EL (cell line): Measurements from ENCODE around the gene FAM72C.
"Not testable (repeated sequence)": the region's sequence is repeated elsewhere in the genome, so short reads cannot be mapped to it uniquely, and the experiment has no call there.

Experiments
- DNase-seq: peaks from one replicate; pipeline ENCODE4 v3.0.0-alpha.2; 2016

The FAM72C gene

GRCh38 chr1:143984721-143985473 lies 13.1 kb upstream of the FAM72C start:
- DNase-seq, result not testable (repeated sequence)

- not testable (repeated sequence) for DNase-seq
Observed at GRCh38 chr1:143974416-143974815, 2.6 kb upstream of the FAM72C start.

GRCh38 chr1:143973876-143974414 lies 2.2 kb upstream of the FAM72C start:
- not testable (repeated sequence) for DNase-seq

- not testable (repeated sequence) for DNase-seq
Observed at GRCh38 chr1:143972753-143973326, 1.1 kb upstream of the FAM72C start.

- not testable (repeated sequence) for DNase-seq
Observed at GRCh38 chr1:143965860-143966259, 5.9 kb downstream of the FAM72C start.

GRCh38 chr1:143964294-143964693 lies 7.5 kb downstream of the FAM72C start:
- DNase-seq, result not testable (repeated sequence)

- DNase-seq, result not testable (repeated sequence)
Observed at GRCh38 chr1:143955930-143956329, 15.9 kb downstream of the FAM72C start.

- not testable (repeated sequence) for DNase-seq
Observed at GRCh38 chr1:143952913-143953312, 18.9 kb downstream of the FAM72C start.

- not testable (repeated sequence) for DNase-seq
Observed at GRCh38 chr1:143951485-143952391, 20.0 kb downstream of the FAM72C start.

GRCh38 chr1:143947749-143948148 lies 24.0 kb downstream of the FAM72C start:
- not testable (repeated sequence) for DNase-seq

- not testable (repeated sequence) for DNase-seq
Observed at GRCh38 chr1:143945253-143945652, 26.5 kb downstream of the FAM72C start.

- not testable (repeated sequence) for DNase-seq
Observed at GRCh38 chr1:143944576-143945240, 27.1 kb downstream of the FAM72C start.

- not testable (repeated sequence) for DNase-seq
Observed at GRCh38 chr1:143943319-143943978, 28.3 kb downstream of the FAM72C start.

- not testable (repeated sequence) for DNase-seq
Observed at GRCh38 chr1:143942238-143942860, 29.4 kb downstream of the FAM72C start.

- DNase-seq, result not testable (repeated sequence)
Observed at GRCh38 chr1:143939666-143940065, 32.1 kb downstream of the FAM72C start.

- DNase-seq, result not testable (repeated sequence)
Observed at GRCh38 chr1:143938922-143939321, 32.9 kb downstream of the FAM72C start.

GRCh38 chr1:143936457-143937115 lies 35.2 kb downstream of the FAM72C start:
- peak; percentile 10 for DNase-seq

- DNase-seq, result not testable (repeated sequence)
Observed at GRCh38 chr1:143919127-143919526, 52.7 kb downstream of the FAM72C start.

GRCh38 chr1:143918552-143918951 lies 53.2 kb downstream of the FAM72C start:
- DNase-seq, result not testable (repeated sequence)

GRCh38 chr1:143913705-143914104 lies 58.1 kb downstream of the FAM72C start:
- DNase-seq, result not testable (repeated sequence)
